Neural progenitor cell (in vitro differentiated cells): ENCODE data around the gene USP15. TPM values are rescaled to one million over a fixed set of nuclear protein-coding genes. Genes with fewer than 3 reads are reported as not detected.

Source experiments
- DNase-seq: peaks from one replicate; pipeline ENCODE4 v3.0.0-alpha.2; 2016; ENCODE audit warnings: low spot score
- H2AFZ ChIP-seq: fragments of 200-600 bp; sonication (generic); replicated peaks from 2 replicates; pipeline ENCODE4 v1.6.1; 2016; ENCODE audit warnings: antibody characterized with exemption
- H3F3A ChIP-seq: fragments of 200-600 bp; sonication (generic); 2 replicates; pipeline ENCODE4 v1.6.1; 2016; ENCODE audit warnings: antibody characterized with exemption, low read depth
- H3K27ac ChIP-seq: fragments of 200-600 bp; sonication (generic); 2 replicates; pipeline ENCODE4 v1.5.1; 2016; ENCODE audit warnings: mild to moderate bottlenecking
- H3K27me3 ChIP-seq: fragments of 200-600 bp; sonication (generic); 2 replicates; pipeline ENCODE4 v1.6.1; 2016; ENCODE audit warnings: mild to moderate bottlenecking, moderate library complexity
- H3K36me3 ChIP-seq: fragments of 200-600 bp; sonication (generic); 2 replicates; pipeline ENCODE4 v1.5.1; 2016
- H3K4me1 ChIP-seq: fragments of 200-600 bp; sonication (generic); 2 replicates; pipeline ENCODE4 v1.6.1; 2016; ENCODE audit warnings: mixed run types
- H3K4me2 ChIP-seq: fragments of 200-600 bp; sonication (generic); 2 replicates; pipeline ENCODE4 v1.6.1; 2016
- H3K4me3 ChIP-seq: fragments of 200-600 bp; sonication (generic); 2 replicates; pipeline ENCODE4 v1.5.1; 2016
- H3K79me2 ChIP-seq: fragments of 200-600 bp; sonication (generic); 2 replicates; pipeline ENCODE4 v1.6.1; 2016; ENCODE audit warnings: low read depth
- H3K9ac ChIP-seq: fragments of 200-600 bp; sonication (generic); 2 replicates; pipeline ENCODE4 v1.6.1; 2016
- H3K9me3 ChIP-seq: fragments of 200-600 bp; sonication (generic); 2 replicates; pipeline ENCODE4 v1.5.1; 2016; ENCODE audit warnings: low read depth
- H4K20me1 ChIP-seq: fragments of 200-600 bp; sonication (generic); 2 replicates; pipeline ENCODE4 v1.6.1; 2016; ENCODE audit warnings: low read depth
- H3K27ac Mint-ChIP-seq: 3 replicates; pipeline ENCODE4 v1.8.0; 2021; ENCODE audit warnings: mixed read lengths
- H3K27me3 Mint-ChIP-seq: 2 replicates; pipeline ENCODE4 v1.8.0; 2022; ENCODE audit warnings: low read depth, mild to moderate bottlenecking, inconsistent platforms, moderate library complexity, mixed read lengths; ENCODE audit not compliant: insufficient read depth
- H3K36me3 Mint-ChIP-seq: 3 replicates; pipeline ENCODE4 v1.8.0; 2021; ENCODE audit warnings: mixed read lengths
- H3K4me1 Mint-ChIP-seq: 3 replicates; pipeline ENCODE4 v1.8.0; 2021; ENCODE audit warnings: mixed read lengths
- H3K4me3 Mint-ChIP-seq: 3 replicates; pipeline ENCODE4 v1.8.0; 2021; ENCODE audit warnings: mild to moderate bottlenecking, moderate library complexity, mixed read lengths
- H3K9me3 Mint-ChIP-seq: 3 replicates; pipeline ENCODE4 v1.8.0; 2020; ENCODE audit warnings: mixed read lengths
- CTCF ChIP-seq: fragments of 200-600 bp; sonication (generic); IDR thresholded peaks from 2 replicates; pipeline ENCODE4 v1.5.1; 2017; ENCODE audit warnings: antibody characterized with exemption, mild to moderate bottlenecking
- EZH2 ChIP-seq: fragments of 200-600 bp; sonication (generic); IDR thresholded peaks from 2 replicates; pipeline ENCODE4 v1.6.1; 2017; ENCODE audit warnings: antibody characterized with exemption, mild to moderate bottlenecking, moderate library complexity
- EZH2phosphoT487 ChIP-seq: fragments of 200-600 bp; sonication (generic); IDR thresholded peaks from 2 replicates; pipeline ENCODE4 v1.6.1; 2017; ENCODE audit warnings: antibody characterized with exemption
- total RNA-seq: library from RNA; depleted of rRNA; stranded (reverse); fragments of >200 nt; gene quantifications from 2 replicates; pipeline ENCODE4 v1.2.3, GENCODE V29; 2015; ENCODE audit warnings: low replicate concordance

Gene USP15
- total RNA-seq, 1 donor from 2014 or later = 36.0 TPM

- H3K79me2 ChIP-seq = no peaks in the 10 kb centered on the region
- H2AFZ ChIP-seq = no peak overlapping the region
- no peak overlapping the region for H3K9ac ChIP-seq
- H3K4me2 ChIP-seq = no peak overlapping the region
- no peak for DNase-seq
- no peaks in the 10 kb centered on the region for H3F3A ChIP-seq
- H3K4me1 ChIP-seq = peaks cover 9% of the 10 kb centered on the region
- Mint-ChIP-seq H3K4me1 (peaks cover 28% of the 10 kb centered on the region), H3K4me3 (no peak overlapping the region), H3K36me3 (no peaks in the 10 kb centered on the region), H3K27me3 (no peaks in the 10 kb centered on the region), H3K27ac (no peak overlapping the region), H3K9me3 (no peaks in the 10 kb centered on the region)
- no peaks in the 10 kb centered on the region for H3K36me3 ChIP-seq
- TF ChIP-seq EZH2phosphoT487 (no peak), EZH2 (no peak), CTCF (no peak)
- H3K9me3 ChIP-seq = no peaks in the 10 kb centered on the region
- H3K4me3 ChIP-seq = no peak overlapping the region
- H4K20me1 ChIP-seq = no peaks in the 10 kb centered on the region
- no peak overlapping the region for H3K27ac ChIP-seq
- no peaks in the 10 kb centered on the region for H3K27me3 ChIP-seq
These were observed 5.2 kb upstream of the USP15 start for GRCh38 chr12:62254967-62255366.

GRCh38 chr12:62256408-62257096 is 3.7 kb upstream of the USP15 start:
- H3K27ac ChIP-seq = no peak overlapping the region
- no peak overlapping the region for H3K4me2 ChIP-seq
- H3F3A ChIP-seq = peaks cover 9% of the 10 kb centered on the region
- no peak overlapping the region for H3K4me3 ChIP-seq
- H3K4me1 ChIP-seq = peaks cover 10% of the 10 kb centered on the region
- TF ChIP-seq EZH2 (no peak), CTCF (no peak), EZH2phosphoT487 (no peak)
- no peaks in the 10 kb centered on the region for H3K36me3 ChIP-seq
- H3K27me3 ChIP-seq = no peaks in the 10 kb centered on the region
- Mint-ChIP-seq H3K27ac (no peak overlapping the region), H3K4me3 (no peak overlapping the region), H3K4me1 (peaks cover 22% of the 10 kb centered on the region), H3K9me3 (no peaks in the 10 kb centered on the region), H3K27me3 (no peaks in the 10 kb centered on the region), H3K36me3 (no peaks in the 10 kb centered on the region)
- H3K9ac ChIP-seq = no peak overlapping the region
- H4K20me1 ChIP-seq = no peaks in the 10 kb centered on the region
- peaks cover 13% of the 10 kb centered on the region for H3K79me2 ChIP-seq
- no peaks in the 10 kb centered on the region for H3K9me3 ChIP-seq
- DNase-seq = no peak
- no peak overlapping the region for H2AFZ ChIP-seq

- H2AFZ ChIP-seq = no peak overlapping the region
- TF ChIP-seq CTCF = no peak
- no peak for TF ChIP-seq EZH2
- TF ChIP-seq EZH2phosphoT487 = no peak
- Mint-ChIP-seq H3K27ac (no peak overlapping the region), H3K4me1 (peaks cover 21% of the 10 kb centered on the region), H3K4me3 (no peak overlapping the region), H3K9me3 (no peaks in the 10 kb centered on the region), H3K36me3 (no peaks in the 10 kb centered on the region), H3K27me3 (no peaks in the 10 kb centered on the region)
- peaks cover 9% of the 10 kb centered on the region for H3F3A ChIP-seq
- no peak overlapping the region for H3K9ac ChIP-seq
- no peaks in the 10 kb centered on the region for H3K27me3 ChIP-seq
- H3K36me3 ChIP-seq = no peaks in the 10 kb centered on the region
- H3K4me2 ChIP-seq = no peak overlapping the region
- H3K4me1 ChIP-seq = peaks cover 12% of the 10 kb centered on the region
- no peak overlapping the region for H3K4me3 ChIP-seq
- H3K27ac ChIP-seq = no peak overlapping the region
- no peak for DNase-seq
- H3K79me2 ChIP-seq = peaks cover 30% of the 10 kb centered on the region
- peaks cover under 1% of the 10 kb centered on the region for H4K20me1 ChIP-seq
- no peaks in the 10 kb centered on the region for H3K9me3 ChIP-seq
These were observed 2.0 kb upstream of the USP15 start for GRCh38 chr12:62258231-62258630.
